H54 (cell line): ENCODE measurements around the gene PCBP3.

Experiments
- DNase-seq: peaks from one replicate; pipeline ENCODE4 v3.0.0; 2011; ENCODE audit warnings: low spot score, mixed read lengths; ENCODE audit not compliant: insufficient read length
- FAIRE-seq: peaks from 3 replicates; lab custom pipeline; 2011; peaks lifted over from hg19 to GRCh38; lab: Jason Lieb, UNC
- POLR2A ChIP-seq: IDR thresholded peaks from 2 replicates; pipeline ENCODE4 v1.6.1; 2011; ENCODE audit warnings: low read depth, mild to moderate bottlenecking, low read length

PCBP3 gene

DNA sequence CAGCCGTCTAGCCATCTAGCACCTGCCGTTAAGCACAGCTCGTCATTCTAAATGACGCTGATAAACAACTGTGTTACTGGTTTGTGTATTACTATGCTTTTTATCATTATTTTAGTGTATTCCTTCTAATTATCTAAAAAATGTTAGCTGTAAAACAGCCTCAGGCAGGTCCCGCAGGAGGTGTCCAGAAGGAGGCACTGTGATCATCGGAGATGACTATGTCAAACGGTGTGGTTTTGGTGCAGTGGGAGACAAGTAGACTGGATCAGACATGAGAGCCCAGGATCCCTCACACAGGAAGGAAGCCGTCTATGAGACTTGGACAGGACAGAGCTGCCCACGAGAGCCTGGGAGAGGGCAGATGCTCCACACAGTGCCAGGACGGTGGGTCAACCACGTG, 282.8 kb downstream of the PCBP3 start:
- DNase-seq (no peak), FAIRE-seq (no peak)
- TF ChIP-seq POLR2A = no peak

DNA sequence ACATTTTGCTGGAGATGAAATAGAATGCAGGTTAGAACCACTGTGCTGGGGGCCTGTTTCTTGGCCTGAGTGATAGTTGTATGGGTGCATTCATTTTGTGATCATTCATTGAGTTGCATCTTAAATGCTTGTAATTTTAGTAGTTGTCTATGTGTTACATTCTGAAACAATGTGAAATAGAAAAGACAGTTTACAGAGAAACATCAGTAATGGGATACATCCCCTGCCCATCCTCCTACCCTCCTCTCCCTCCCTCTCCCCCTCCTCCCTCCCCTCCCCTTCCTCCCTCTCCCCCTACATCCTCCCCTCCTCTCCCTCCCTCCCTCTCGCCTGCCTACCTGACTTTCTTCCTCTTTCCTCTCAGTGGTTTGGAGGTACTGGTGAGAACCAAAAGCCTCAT, 283.5 kb downstream of the PCBP3 start:
- DNase-seq (no peak), FAIRE-seq (no peak)
- no peak for TF ChIP-seq POLR2A

DNA sequence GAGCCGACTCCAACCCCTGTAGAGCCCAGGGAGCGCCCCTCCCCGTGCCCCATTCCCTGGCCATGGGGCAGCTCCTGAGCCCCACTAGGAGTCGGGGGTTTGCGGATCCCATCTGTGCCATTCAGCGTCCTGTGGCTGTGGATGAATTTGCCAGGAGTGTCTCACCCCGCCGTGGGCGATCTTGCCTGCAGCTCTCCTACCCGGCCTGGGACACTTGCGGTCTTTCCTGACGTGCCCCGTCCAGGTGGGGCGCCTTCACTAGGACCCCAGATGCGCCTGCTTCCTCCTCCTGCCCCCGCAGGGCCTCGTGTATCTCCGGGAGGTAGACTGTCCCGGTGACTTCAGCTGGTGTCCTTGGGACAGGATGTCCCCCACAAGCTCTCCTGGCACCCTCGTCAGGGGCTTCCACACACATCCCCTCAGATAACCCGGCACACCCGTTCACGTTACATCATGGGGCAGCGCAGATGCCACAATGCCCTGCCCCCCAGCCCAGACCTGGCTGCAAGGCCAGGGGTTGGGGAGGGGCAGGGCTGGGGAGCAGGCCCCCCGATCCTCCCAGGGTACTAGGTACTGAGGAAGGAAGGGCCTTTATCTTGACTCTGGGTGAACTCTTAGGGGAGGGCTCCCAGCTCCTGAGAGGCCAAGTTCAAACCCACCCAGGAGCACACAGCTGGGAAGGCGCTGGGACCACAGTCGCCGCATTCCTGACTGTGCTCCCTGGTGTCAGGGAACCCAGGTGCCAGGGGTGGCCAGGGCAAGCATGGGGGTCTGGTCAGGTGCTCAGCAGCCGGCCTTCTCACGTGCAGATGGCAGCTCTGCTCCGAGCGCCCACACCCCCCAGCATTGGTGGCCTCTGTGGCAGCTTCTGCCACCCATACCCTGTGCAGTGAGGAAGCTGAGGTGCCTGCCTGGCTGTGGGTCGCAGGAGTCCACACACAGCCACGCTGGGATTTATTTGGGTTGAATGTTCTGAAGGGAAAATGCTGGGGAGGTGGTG, 284.6 kb downstream of the PCBP3 start:
- no peak for TF ChIP-seq POLR2A
- DNase-seq (no peak), FAIRE-seq (no peak)

DNA sequence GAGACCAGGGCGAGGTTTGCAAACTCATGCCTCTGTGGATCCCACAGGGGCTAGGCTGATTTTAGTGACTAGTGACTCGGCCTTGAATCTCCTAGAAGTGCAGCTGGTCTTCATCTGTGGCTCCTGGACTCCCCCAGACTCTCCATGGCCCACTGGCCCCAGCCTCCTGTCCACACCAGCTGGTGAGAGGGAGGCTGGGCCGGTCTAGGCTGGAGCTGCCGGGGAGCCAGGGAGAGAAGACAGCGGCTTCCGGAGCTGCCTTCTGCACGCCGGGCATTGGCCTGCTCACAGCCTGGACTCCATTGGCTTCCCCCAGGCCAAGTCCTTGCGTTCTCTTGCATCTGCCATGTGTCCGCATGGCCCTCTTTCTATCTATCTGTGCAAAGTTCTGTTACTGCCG, 285.9 kb downstream of the PCBP3 start:
- FAIRE-seq (no peak), DNase-seq (no peak)
- no peak for TF ChIP-seq POLR2A

DNA sequence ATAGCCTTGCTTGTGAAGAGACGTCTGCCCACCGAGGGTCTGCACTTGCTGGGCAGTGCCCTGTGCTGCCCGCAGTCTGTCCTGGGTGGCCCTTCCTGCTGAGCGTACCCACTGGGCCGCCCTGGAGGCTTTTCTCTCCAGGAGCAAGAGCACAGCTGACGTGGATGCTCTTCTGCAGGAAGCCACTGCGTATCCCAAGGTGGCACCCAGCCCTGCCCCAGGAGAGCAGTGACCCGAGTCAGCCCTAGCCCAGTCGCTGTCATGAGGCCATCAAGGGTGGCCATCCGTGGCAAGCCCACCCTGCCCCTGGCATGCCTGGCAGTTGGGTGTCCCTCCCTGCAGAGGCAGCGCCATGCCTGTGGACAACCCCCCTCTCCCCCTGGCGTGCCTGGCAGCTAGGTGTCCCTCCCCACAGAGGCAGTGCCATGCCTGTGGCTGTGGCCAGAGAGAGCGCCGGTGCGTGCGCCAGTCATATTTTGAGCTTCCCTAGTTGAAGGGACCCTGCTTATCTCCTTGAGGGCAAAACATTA, 286.8 kb downstream of the PCBP3 start:
- DNase-seq = no peak
- no peak for FAIRE-seq
- no peak for TF ChIP-seq POLR2A

DNA sequence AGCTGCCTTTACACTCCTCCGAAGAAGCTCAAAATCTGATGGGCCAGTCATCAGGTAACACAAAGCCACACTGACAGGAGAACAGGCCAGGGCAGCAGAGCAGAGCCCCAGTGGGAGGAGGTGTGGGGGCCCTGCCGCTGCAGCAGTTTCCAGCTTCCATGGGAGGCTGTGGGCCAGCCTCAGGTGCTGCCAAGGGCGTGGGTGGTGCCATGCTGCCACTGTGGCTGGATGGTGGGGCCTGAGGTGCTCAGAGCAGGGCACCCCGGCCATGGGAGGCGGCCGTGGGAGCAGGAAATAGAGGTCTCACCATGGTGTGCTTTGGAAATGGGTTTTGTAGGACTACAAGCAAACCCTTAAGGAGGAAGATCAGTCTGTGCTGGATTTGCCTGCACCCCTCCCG, 287.3 kb downstream of the PCBP3 start:
- no peak for DNase-seq
- FAIRE-seq = no peak
- no peak for TF ChIP-seq POLR2A

DNA sequence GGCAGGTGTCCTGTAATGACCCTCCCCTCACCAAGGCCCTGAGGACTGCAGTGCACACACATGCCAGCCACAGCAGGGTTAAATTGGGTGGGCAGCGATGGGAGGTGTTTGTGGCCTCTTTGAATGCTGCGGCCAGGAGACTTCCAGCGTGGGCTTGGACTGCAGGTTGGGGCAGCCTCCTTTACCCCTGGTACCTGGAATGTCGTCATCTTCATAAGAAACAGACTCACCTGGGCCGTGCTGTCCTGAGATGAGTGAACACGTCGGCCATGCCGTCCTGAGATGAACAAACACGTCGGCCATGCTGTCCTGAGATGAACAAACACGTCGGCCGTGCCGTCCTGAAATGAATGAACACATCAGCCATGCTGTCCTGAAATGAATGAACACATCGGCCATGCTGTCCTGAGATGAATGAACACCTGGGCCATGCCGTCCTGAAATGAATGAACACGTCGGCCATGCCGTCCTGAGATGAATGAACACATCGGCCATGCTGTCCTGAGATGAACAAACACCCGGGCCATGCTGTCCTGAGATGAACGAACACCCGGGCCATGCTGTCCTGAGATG, 288.0 kb downstream of the PCBP3 start:
- no peak for FAIRE-seq
- no peak for DNase-seq
- no peak for TF ChIP-seq POLR2A

DNA sequence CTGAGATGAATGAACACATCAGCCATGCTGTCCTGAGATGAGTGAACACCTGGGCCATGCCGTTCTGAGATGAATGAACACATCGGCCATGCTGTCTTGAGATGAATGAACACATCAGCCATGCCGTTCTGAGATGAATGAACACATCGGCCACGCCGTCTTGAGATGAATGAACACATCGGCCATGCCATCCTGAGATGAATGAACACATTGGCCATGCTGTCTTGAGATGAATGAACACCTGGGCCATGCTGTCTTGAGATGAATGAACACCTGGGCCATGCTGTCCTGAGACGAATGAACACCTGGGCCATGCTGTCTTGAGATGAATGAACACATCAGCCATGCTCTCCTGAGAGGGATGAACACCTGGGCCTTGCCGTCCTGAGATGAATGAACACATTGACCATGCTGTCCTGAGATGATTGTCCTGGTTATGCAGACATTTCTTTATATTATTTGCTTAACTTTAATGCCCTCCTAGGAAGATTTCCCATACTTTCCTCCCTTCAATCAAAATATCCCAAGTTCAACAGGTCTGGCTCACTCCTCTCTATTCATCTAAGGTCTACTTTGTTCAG, 289.5 kb downstream of the PCBP3 start:
- DNase-seq (no peak), FAIRE-seq (no peak)
- no peak for TF ChIP-seq POLR2A

DNA sequence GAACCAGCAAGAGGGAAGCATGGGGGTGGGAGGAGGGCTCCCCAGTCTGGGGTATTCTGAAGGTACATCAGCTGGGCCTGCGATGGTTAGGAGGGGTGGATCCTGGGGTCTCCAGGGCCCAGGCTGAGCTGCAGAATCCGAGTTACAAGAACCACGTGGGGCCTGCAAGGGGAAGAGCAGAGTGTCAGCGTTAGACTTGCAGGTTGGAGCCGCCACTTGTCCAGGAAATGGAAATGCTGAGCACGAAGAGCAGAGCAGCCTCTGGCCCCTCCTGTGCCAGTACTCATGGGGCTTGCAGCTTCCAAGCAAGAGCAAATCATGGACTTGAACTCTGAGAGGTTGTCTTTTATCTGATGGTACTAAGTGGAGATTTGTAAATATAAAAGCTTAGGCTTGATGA, 290.6 kb downstream of the PCBP3 start:
- no peak for TF ChIP-seq POLR2A
- FAIRE-seq (no peak), DNase-seq (no peak)

DNA sequence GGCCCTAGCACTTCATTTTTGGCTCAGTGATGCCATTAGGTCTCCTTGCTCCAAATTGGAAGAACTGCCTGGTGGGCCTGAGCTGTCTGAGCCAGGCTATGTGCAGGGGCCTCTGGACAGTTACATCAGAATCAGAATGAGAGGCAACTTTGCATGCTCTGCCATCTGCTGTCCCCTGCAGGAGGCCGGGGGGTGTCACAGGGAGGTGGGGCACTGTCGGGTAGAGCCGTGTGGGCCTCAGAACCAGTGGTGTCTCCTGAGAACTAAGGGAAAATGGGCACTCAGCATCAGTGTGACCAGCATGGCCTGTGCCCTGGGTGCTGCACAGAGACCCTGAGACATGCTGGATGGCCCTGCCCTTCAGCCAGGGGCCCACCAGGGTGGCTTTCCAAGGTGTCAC, 291.0 kb downstream of the PCBP3 start:
- FAIRE-seq (no peak), DNase-seq (no peak)
- no peak for TF ChIP-seq POLR2A

DNA sequence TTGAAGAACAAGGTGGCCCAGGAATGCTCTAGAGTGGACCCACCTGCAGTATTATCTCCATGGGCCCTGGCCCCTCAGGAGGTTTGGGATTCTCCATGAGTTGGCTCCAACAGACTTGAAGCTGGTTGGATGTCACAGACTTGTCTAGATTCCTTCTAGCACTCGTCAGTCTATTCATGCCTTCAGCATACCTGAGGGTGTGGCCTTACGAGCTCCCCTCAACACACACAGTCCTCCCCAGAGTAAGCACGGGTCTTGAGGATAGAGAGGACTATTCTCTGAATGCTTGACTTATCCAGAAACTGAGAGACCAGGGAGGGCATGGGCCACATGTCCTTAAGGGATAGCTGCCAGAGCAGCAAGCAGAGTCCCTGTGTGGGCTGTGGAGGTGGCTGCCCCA, 292.1 kb downstream of the PCBP3 start:
- DNase-seq = no peak
- FAIRE-seq = no peak
- no peak for TF ChIP-seq POLR2A

DNA sequence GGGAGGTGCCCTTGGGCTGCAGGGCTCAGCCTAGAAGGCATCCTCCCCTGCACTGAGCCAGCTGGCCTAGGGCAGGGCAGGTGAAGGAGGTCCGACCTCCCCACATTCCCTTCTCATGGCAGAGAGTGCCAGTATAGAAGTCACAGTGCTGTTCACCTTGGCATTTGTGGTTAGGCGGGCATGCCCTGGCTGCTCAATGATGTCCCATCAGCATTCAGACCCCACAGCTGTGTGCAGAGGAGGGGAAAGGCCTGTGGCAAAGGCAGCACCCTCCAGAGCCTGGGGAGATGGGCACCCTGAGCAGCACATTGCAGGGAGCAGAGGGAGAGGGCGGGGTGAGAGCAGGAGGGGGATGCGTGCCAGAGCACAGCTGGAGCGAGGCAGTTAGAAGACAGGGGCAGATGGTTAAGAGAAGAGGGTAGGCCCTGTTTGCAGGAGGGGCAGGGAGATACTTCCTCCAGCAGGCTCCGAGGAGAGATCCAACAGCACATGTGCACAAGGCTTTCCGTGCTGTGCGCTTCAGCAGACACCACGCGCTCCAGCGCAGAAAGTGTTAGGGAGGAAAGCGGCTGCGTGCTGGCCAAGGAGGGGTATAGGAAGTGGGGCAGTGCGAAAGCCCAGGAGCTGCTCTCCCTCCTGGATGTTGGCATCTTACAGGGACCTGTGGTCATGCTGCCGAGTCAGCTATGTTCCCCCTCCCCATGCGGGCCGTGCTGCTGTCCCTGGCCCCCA, 294.4 kb downstream of the PCBP3 start:
- FAIRE-seq (no peak), DNase-seq (no peak)
- TF ChIP-seq POLR2A = no peak

DNA sequence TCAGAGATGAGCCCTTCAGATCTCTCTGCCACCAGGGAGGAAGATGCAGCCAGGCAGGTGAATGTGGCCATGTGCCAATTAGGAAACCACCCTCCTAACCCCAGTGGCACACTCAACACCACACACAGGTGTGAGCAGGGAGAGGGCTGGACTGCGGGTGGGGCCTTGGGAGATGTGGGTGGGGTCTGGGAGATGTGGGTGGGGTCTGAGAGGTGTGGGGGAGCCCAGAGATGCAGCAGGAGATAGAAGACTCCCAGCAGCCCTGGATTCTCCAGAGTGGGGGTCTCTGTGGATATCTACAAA, 294.9 kb downstream of the PCBP3 start:
- TF ChIP-seq POLR2A = no peak
- DNase-seq (no peak), FAIRE-seq (no peak)
